Fibroblast of pulmonary artery (primary cell): ENCODE results near the gene LIMCH1.

ENCODE experiments used
- DNase-seq: peaks from one replicate; pipeline ENCODE4 v3.0.0-alpha.2; 2010; ENCODE audit warnings: low read depth
- H3K4me3 ChIP-seq: replicated peaks from 2 replicates; pipeline ENCODE4 v1.5.1; 2011; ENCODE audit warnings: low read depth, mild to moderate bottlenecking, control low read depth, low read length, moderate library complexity
- CTCF ChIP-seq: IDR thresholded peaks from 2 replicates; pipeline ENCODE4 v1.5.1; 2011; ENCODE audit warnings: mild to moderate bottlenecking, control low read depth, low read length, inconsistent platforms; ENCODE audit errors: missing control alignments

The LIMCH1 gene

GRCh38 chr4:41678086-41678816 lies 140.3 kb downstream of the LIMCH1 start:
- H3K4me3 ChIP-seq = no peak overlapping the region
- TF ChIP-seq CTCF = no peak
- DNase-seq = no peak

- no peak overlapping the region for H3K4me3 ChIP-seq
- no peak for DNase-seq
- TF ChIP-seq CTCF = no peak
Measured at GRCh38 chr4:41678951-41679350, 141.0 kb downstream of the LIMCH1 start.

GRCh38 chr4:41679991-41680390 lies 142.0 kb downstream of the LIMCH1 start:
- no peak for TF ChIP-seq CTCF
- H3K4me3 ChIP-seq = no peak overlapping the region
- DNase-seq = peak; percentile 18

- no peak overlapping the region for H3K4me3 ChIP-seq
- no peak for TF ChIP-seq CTCF
- no peak for DNase-seq
Measured at GRCh38 chr4:41681054-41681453, 143.1 kb downstream of the LIMCH1 start.

GRCh38 chr4:41683326-41683725 lies 145.4 kb downstream of the LIMCH1 start:
- no peak overlapping the region for H3K4me3 ChIP-seq
- TF ChIP-seq CTCF = no peak
- no peak for DNase-seq

- H3K4me3 ChIP-seq = no peak overlapping the region
- TF ChIP-seq CTCF = no peak
- DNase-seq = no peak
Measured at GRCh38 chr4:41686893-41687292, 148.9 kb downstream of the LIMCH1 start.

GRCh38 chr4:41687971-41688370 lies 150.0 kb downstream of the LIMCH1 start:
- no peak for DNase-seq
- no peak overlapping the region for H3K4me3 ChIP-seq
- no peak for TF ChIP-seq CTCF
